Hepatocyte (in vitro differentiated cells): ENCODE measurements around the gene SSC4D. TPM values are rescaled to one million over a fixed set of nuclear protein-coding genes. Genes with fewer than 3 reads are reported as not detected.
"Not testable (repeated sequence)": the region's sequence is repeated elsewhere in the genome, so short reads cannot be mapped to it uniquely, and the experiment has no call there.

Experiments used
- DNase-seq: peaks from one replicate; pipeline ENCODE4 v3.0.0-alpha.2; 2016; ENCODE audit warnings: low spot score
- H2AFZ ChIP-seq: fragments of 200-600 bp; sonication (generic); 2 replicates; pipeline ENCODE4 v1.6.0; 2016; ENCODE audit warnings: antibody characterized with exemption, mild to moderate bottlenecking
- H3K27ac ChIP-seq: fragments of 200-600 bp; sonication (generic); 2 replicates; pipeline ENCODE4 v1.5.1; 2016; ENCODE audit warnings: mild to moderate bottlenecking
- H3K27me3 ChIP-seq: fragments of 200-600 bp; sonication (generic); 2 replicates; pipeline ENCODE4 v1.6.1; 2016
- H3K36me3 ChIP-seq: fragments of 200-600 bp; sonication (generic); replicated peaks from 2 replicates; pipeline ENCODE4 v1.5.1; 2016; ENCODE audit warnings: low read depth; ENCODE audit not compliant: insufficient read depth
- H3K4me1 ChIP-seq: fragments of 200-600 bp; sonication (generic); 2 replicates; pipeline ENCODE4 v1.5.1; 2016; ENCODE audit warnings: mild to moderate bottlenecking, moderate library complexity; ENCODE audit not compliant: insufficient read depth
- H3K4me2 ChIP-seq: fragments of 200-600 bp; sonication (generic); 2 replicates; pipeline ENCODE4 v1.6.0; 2016
- H3K4me3 ChIP-seq: fragments of 200-600 bp; sonication (generic); 2 replicates; pipeline ENCODE4 v1.5.1; 2016; ENCODE audit warnings: mild to moderate bottlenecking
- H3K79me2 ChIP-seq: fragments of 200-600 bp; sonication (generic); 2 replicates; pipeline ENCODE4 v1.6.0; 2017; ENCODE audit warnings: mild to moderate bottlenecking
- H3K9me2 ChIP-seq: fragments of 200-600 bp; sonication (generic); replicated peaks from 2 replicates; pipeline ENCODE4 v1.6.0; 2017; ENCODE audit warnings: mild to moderate bottlenecking; ENCODE audit not compliant: insufficient read depth
- H3K9me3 ChIP-seq: fragments of 200-600 bp; sonication (generic); 2 replicates; pipeline ENCODE4 v1.5.1; 2016; ENCODE audit warnings: low read depth, mild to moderate bottlenecking
- H4K20me1 ChIP-seq: fragments of 200-600 bp; sonication (generic); 2 replicates; pipeline ENCODE4 v1.6.0; 2016; ENCODE audit warnings: mild to moderate bottlenecking; ENCODE audit not compliant: insufficient read depth, poor library complexity, severe bottlenecking
- EZH2 ChIP-seq: fragments of 200-600 bp; sonication (generic); IDR thresholded peaks from 2 replicates; pipeline ENCODE4 v1.6.1; 2016; ENCODE audit warnings: antibody characterized with exemption, mild to moderate bottlenecking, borderline replicate concordance
- EZH2phosphoT487 ChIP-seq: fragments of 200-600 bp; sonication (generic); IDR thresholded peaks from one replicate; pipeline ENCODE4 v1.6.1; 2018; ENCODE audit warnings: antibody characterized with exemption, mild to moderate bottlenecking, low read depth, moderate library complexity; ENCODE audit not compliant: unreplicated experiment, severe bottlenecking
- WGBS: methylation state at CpG from one replicate; pipeline ENCODE4 v1.1.6; 2016; ENCODE audit warnings: low lambda C conversion rate; ENCODE audit errors: missing lambda C conversion rate; 5-methylcytosine and 5-hydroxymethylcytosine counted together
- polyA plus RNA-seq: library from polyadenylated mRNA; unstranded; fragments of >200 nt; fragmentation: Nextera tagmentation; extraction: Ambion mirVana; gene quantifications from 2 replicates; pipeline ENCODE4 v1.2.1, GENCODE V29; 2016
- total RNA-seq: library from RNA; depleted of rRNA; stranded (reverse); fragments of >200 nt; gene quantifications from 2 replicates; pipeline ENCODE4 v1.2.3, GENCODE V29; 2014
- TF ChIP-seq, protein P1 (sequence below): fragments of 200-600 bp; sonication (generic); IDR thresholded peaks from 2 replicates; pipeline ENCODE4 v1.5.1; 2016; ENCODE audit warnings: antibody characterized with exemption, mild to moderate bottlenecking; ENCODE audit not compliant: poor library complexity

The SSC4D gene
- total and polyA plus RNA-seq, 2 experiments from 2014 or later, result 9.7 to 14.5 TPM

DNA sequence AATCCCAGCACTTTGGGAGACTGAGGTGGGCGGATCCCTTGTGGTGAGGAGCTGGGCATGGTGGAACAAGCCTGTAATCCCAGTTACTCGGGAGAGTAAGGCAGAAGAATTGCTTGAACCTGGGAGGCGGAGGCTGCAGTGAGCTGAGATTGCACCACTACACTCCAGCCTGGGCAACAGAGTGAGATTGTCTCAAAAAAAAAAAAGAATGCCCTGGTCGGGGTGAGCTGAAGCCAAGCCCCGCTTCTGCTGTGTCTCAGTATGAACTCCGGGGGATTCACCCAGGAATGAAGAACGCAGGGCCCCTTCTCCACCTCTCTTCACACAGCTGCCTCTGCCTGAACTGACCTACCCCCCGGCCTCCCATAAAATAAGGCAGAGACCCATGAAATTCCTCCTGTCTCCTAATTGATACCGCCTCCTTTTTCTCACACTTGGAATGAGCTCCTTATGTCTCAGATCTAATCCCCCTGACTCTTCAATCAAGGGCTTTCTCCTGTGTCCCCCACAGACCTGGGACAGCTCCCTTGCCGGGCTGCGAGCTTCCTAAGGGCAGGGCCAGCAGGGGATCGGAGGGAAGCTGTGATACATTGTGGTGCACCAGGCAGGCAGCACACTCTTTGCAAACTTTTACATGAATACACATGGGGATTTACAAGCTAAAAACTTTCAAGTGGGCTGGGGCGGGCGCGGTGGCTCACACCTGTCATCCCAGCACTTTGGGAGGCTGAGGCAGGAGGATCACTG, 14.3 kb upstream of the SSC4D start:
- Histone ChIP-seq H3K36me3 (no peaks in the 10 kb centered on the region), H4K20me1 (no peaks in the 10 kb centered on the region), H3K9me3 (no peaks in the 10 kb centered on the region), H3K4me2 (peak overlapping the region; percentile 10), H2AFZ (no peak overlapping the region), H3K27ac (peak overlapping the region; percentile 20), H3K79me2 (no peaks in the 10 kb centered on the region), H3K27me3 (no peaks in the 10 kb centered on the region), H3K4me3 (no peak overlapping the region), H3K9me2 (no peaks in the 10 kb centered on the region), H3K4me1 (no peaks in the 10 kb centered on the region)
- peak; percentile 36 for DNase-seq
- 53% methylated on average over 14 of the region's 15 CpGs for WGBS
- TF ChIP-seq EZH2, result no peak
- no peak for TF ChIP-seq EZH2phosphoT487
- TF ChIP-seq, protein P1, sequence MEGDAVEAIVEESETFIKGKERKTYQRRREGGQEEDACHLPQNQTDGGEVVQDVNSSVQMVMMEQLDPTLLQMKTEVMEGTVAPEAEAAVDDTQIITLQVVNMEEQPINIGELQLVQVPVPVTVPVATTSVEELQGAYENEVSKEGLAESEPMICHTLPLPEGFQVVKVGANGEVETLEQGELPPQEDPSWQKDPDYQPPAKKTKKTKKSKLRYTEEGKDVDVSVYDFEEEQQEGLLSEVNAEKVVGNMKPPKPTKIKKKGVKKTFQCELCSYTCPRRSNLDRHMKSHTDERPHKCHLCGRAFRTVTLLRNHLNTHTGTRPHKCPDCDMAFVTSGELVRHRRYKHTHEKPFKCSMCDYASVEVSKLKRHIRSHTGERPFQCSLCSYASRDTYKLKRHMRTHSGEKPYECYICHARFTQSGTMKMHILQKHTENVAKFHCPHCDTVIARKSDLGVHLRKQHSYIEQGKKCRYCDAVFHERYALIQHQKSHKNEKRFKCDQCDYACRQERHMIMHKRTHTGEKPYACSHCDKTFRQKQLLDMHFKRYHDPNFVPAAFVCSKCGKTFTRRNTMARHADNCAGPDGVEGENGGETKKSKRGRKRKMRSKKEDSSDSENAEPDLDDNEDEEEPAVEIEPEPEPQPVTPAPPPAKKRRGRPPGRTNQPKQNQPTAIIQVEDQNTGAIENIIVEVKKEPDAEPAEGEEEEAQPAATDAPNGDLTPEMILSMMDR, result no peak

DNA sequence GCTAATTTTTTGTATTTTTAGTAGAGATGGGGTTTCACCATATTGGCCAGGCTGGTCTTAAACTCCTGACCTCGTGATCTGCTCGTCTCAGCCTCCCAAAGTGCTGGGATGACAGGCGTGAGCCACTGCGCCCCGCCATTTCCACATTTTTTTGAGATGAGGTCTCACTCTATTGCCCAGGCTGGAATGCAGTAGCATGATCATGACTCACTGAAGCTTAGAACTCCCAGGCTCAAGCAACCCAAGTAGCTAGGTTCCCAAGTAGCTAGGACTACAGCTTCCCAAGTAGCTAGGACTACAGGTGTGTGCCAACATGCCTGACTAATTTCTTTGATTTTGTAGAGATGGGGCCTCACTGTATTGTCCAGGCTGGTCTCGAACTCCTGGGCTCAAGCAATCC, 11.6 kb upstream of the SSC4D start:
- H3K27ac ChIP-seq, result peak overlapping the region; percentile 40
- H2AFZ ChIP-seq, H3K36me3 ChIP-seq, H3K4me1 ChIP-seq, H3K4me3 ChIP-seq, H3K27me3 ChIP-seq, H4K20me1 ChIP-seq, H3K9me3 ChIP-seq, H3K9me2 ChIP-seq, H3K79me2 ChIP-seq, H3K4me2 ChIP-seq: not testable (repeated sequence)
- DNase-seq, result peak; percentile 76
- 65% methylated on average over 6 of the region's 6 CpGs for WGBS

DNA sequence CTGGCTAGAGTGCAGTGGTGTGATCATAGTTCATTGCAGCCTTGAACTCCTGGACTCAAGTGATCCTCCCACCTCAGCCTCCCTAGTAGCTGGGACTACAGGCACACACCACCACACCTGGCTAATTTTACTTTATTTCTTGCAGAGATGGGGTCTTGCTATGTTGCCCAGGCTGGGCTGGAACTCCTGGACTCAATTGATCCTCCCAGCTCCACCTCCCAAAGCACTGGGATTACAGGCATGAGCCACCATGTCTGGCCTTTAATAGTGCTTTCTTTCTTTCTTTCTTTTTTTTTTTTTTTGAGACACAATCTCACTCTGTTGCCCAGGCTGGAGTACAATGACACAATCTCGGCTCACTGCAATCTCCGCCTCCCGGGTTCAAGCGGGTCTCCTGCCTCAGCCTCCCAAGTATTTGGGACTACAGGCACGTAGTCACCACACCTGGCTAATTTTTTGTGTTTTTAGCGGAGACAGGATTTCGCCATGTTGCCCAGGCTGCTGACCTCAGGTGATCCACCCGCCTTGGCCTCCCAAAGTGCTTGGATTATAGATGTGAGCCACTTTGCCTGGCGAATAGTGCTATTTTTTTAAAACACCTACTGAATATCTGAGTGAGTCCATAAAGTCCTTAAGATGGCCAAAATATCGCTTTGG, 8.3 kb upstream of the SSC4D start:
- not testable (repeated sequence) for H2AFZ ChIP-seq, H3K4me1 ChIP-seq, H3K79me2 ChIP-seq, H3K9me3 ChIP-seq, H3K36me3 ChIP-seq, H3K27me3 ChIP-seq, H3K4me3 ChIP-seq, DNase-seq, H4K20me1 ChIP-seq, H3K27ac ChIP-seq, H3K4me2 ChIP-seq, H3K9me2 ChIP-seq
- WGBS, result 96% methylated on average over 10 of the region's 10 CpGs

DNA sequence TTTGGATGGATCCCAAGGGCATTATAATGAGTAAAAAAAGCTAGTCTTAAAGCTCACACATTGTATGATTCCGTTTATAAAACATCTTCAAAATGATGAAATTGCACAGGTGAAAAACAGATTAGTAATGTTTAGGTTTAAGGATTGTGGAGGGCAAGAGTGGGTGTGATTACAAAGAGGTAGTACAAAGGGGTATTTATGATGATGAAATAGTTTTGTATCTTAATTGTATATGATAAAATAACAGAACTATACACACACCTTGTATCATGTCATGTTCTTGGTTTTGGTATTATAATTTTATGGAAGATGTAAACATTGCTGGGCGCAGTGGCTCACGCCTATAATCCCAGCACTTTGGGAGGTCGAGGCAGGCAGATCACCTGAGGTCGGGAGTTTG, 2.8 kb upstream of the SSC4D start:
- H3K4me2 ChIP-seq, result no peak overlapping the region
- H3K36me3 ChIP-seq, result no peaks in the 10 kb centered on the region
- 87% methylated on average over 5 of the region's 5 CpGs for WGBS
- H3K27me3 ChIP-seq, result no peaks in the 10 kb centered on the region
- DNase-seq, result no peak
- H2AFZ ChIP-seq, result no peak overlapping the region
- no peaks in the 10 kb centered on the region for H3K9me3 ChIP-seq
- no peaks in the 10 kb centered on the region for H3K4me1 ChIP-seq
- H3K27ac ChIP-seq, result no peak overlapping the region
- no peaks in the 10 kb centered on the region for H4K20me1 ChIP-seq
- TF ChIP-seq EZH2phosphoT487 (no peak), EZH2 (no peak)
- TF ChIP-seq, protein P1, result no peak
- no peak overlapping the region for H3K4me3 ChIP-seq
- H3K9me2 ChIP-seq, result no peaks in the 10 kb centered on the region
- H3K79me2 ChIP-seq, result no peaks in the 10 kb centered on the region
